Central memory CD4-positive, alpha-beta T cell (primary cell): ENCODE measurements around the gene RELN.

Experiments used
- DNase-seq: peaks from one replicate; pipeline ENCODE4 v3.0.0; 2022

Gene RELN

GRCh38 chr7:103711413-103711812 is 278.0 kb downstream of the RELN start:
- DNase-seq: no peak

- DNase-seq: no peak
These were observed 279.2 kb downstream of the RELN start for GRCh38 chr7:103710247-103710646.

GRCh38 chr7:103706805-103707204 is 282.7 kb downstream of the RELN start:
- DNase-seq: no peak

GRCh38 chr7:103705542-103705941 is 283.9 kb downstream of the RELN start:
- DNase-seq: no peak

GRCh38 chr7:103704701-103705100 is 284.8 kb downstream of the RELN start:
- no peak for DNase-seq

- no peak for DNase-seq
These were observed 286.5 kb downstream of the RELN start for GRCh38 chr7:103702982-103703381.

GRCh38 chr7:103702454-103702853 is 287.0 kb downstream of the RELN start:
- no peak for DNase-seq

- no peak for DNase-seq
These were observed 290.4 kb downstream of the RELN start for GRCh38 chr7:103699032-103699431.

GRCh38 chr7:103698064-103698463 is 291.4 kb downstream of the RELN start:
- no peak for DNase-seq

- DNase-seq: no peak
These were observed 293.9 kb downstream of the RELN start for GRCh38 chr7:103695521-103695920.

GRCh38 chr7:103694304-103694703 is 295.2 kb downstream of the RELN start:
- no peak for DNase-seq

GRCh38 chr7:103691291-103691690 is 298.2 kb downstream of the RELN start:
- no peak for DNase-seq

GRCh38 chr7:103690242-103690974 is 299.1 kb downstream of the RELN start:
- DNase-seq: no peak

- no peak for DNase-seq
These were observed 300.2 kb downstream of the RELN start for GRCh38 chr7:103689255-103689654.

GRCh38 chr7:103687951-103688350 is 301.5 kb downstream of the RELN start:
- DNase-seq: no peak

- DNase-seq: no peak
These were observed 302.2 kb downstream of the RELN start for GRCh38 chr7:103687272-103687671.

GRCh38 chr7:103686763-103687162 is 302.7 kb downstream of the RELN start:
- no peak for DNase-seq

GRCh38 chr7:103686064-103686463 is 303.4 kb downstream of the RELN start:
- DNase-seq: no peak

- DNase-seq: no peak
These were observed 303.8 kb downstream of the RELN start for GRCh38 chr7:103685646-103686045.

GRCh38 chr7:103683348-103683747 is 306.1 kb downstream of the RELN start:
- no peak for DNase-seq

- DNase-seq: no peak
These were observed 309.0 kb downstream of the RELN start for GRCh38 chr7:103680161-103681144.

- DNase-seq: no peak
These were observed 310.0 kb downstream of the RELN start for GRCh38 chr7:103679151-103680132.
